22Rv1 (cell line): ENCODE data around the gene SHTN1.

Source experiments
- ZFX ChIP-seq: fragments of 450-650 bp; IDR thresholded peaks from 2 replicates; pipeline ENCODE4 v1.6.1; 2017; ENCODE audit warnings: antibody characterized with exemption, borderline replicate concordance
- TF ChIP-seq, protein P1 (sequence below): fragments of 450-650 bp; IDR thresholded peaks from 2 replicates; pipeline ENCODE4 v1.5.1; 2017; ENCODE audit warnings: mild to moderate bottlenecking

DNA sequence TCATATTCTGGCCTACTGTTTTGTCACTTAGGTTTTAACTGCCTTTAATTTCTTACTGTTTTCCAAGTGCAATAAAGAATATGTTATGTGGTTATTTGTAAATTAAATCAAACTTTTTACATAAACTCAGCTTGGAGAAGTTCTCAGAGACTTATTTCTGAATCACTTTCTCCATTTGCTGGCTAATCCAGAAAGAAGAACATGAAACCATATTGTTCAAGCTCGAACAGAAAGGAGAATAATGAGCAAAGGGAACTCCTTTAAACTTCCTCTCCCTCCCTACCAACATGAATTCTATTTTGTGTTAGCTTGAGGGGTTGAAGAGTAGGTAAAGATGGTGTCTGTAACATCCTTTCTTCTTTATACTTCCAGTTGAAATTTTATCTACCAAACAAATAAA lies 52.3 kb downstream of the SHTN1 start:
- TF ChIP-seq, protein P1, sequence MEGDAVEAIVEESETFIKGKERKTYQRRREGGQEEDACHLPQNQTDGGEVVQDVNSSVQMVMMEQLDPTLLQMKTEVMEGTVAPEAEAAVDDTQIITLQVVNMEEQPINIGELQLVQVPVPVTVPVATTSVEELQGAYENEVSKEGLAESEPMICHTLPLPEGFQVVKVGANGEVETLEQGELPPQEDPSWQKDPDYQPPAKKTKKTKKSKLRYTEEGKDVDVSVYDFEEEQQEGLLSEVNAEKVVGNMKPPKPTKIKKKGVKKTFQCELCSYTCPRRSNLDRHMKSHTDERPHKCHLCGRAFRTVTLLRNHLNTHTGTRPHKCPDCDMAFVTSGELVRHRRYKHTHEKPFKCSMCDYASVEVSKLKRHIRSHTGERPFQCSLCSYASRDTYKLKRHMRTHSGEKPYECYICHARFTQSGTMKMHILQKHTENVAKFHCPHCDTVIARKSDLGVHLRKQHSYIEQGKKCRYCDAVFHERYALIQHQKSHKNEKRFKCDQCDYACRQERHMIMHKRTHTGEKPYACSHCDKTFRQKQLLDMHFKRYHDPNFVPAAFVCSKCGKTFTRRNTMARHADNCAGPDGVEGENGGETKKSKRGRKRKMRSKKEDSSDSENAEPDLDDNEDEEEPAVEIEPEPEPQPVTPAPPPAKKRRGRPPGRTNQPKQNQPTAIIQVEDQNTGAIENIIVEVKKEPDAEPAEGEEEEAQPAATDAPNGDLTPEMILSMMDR, result no peak
- no peak for TF ChIP-seq ZFX
